ENCODE results near the gene BDH1. TPM values are rescaled to one million over a fixed set of nuclear protein-coding genes. Genes with fewer than 3 reads are reported as not detected.

BDH1 gene
- total RNA-seq, 1 donor from 2014 or later = 14.1 TPM

DNA sequence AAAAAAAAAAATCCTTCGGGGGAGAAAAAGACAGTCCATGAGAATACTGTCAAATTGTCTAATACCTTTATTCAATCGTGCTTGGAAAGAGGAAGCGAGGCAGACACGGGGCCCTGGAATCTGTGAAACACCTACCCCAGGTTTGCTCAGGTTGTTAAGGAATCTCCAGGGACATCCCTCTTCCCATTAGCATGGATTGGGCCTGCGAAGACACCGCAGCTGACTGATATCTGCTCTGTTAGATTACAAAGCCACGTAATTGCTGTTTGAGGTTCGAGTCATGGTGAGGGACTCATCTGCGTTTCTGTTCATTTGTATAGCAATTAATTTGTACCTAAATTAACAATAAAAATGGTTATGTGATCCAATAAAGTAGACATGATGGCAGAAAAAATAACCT lies 91.0 kb downstream of the BDH1 start:
- H3K36me3 ChIP-seq (ENCODE audit: control insufficient read depth, insufficient read depth, low read length) = no peaks in the 10 kb centered on the region
- TF ChIP-seq, protein P1, sequence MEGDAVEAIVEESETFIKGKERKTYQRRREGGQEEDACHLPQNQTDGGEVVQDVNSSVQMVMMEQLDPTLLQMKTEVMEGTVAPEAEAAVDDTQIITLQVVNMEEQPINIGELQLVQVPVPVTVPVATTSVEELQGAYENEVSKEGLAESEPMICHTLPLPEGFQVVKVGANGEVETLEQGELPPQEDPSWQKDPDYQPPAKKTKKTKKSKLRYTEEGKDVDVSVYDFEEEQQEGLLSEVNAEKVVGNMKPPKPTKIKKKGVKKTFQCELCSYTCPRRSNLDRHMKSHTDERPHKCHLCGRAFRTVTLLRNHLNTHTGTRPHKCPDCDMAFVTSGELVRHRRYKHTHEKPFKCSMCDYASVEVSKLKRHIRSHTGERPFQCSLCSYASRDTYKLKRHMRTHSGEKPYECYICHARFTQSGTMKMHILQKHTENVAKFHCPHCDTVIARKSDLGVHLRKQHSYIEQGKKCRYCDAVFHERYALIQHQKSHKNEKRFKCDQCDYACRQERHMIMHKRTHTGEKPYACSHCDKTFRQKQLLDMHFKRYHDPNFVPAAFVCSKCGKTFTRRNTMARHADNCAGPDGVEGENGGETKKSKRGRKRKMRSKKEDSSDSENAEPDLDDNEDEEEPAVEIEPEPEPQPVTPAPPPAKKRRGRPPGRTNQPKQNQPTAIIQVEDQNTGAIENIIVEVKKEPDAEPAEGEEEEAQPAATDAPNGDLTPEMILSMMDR (IDR thresholded peaks at IDR 0.05; ENCODE audit: insufficient read depth, low read length, poor library complexity, severe bottlenecking) = no peak
- H3K27me3 ChIP-seq (ENCODE audit: control insufficient read depth, insufficient read depth, low read length) = no peaks in the 10 kb centered on the region
- no peak for DNase-seq (ENCODE audit: low read depth)
- no peak overlapping the region for H3K4me3 ChIP-seq (ENCODE audit: low read depth, low read length)

DNA sequence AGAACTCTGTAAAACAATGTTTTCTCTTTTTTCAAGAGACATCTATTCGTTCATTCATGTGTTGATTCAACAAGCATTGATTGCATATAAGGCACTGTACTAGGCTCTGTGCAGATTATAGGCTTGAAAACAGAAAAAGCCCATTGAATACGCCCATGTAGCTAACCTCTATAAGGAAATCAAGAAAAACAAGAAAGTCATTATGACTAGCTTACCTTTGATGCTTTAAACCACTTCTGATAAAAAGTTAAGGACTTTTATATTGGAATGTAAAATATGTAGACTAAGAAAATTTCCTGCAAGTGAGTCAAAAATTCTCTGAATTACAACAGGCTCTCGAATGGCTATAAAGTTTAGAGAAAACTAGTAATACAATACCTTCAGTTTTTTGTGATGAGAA lies 92.5 kb downstream of the BDH1 start:
- no peaks in the 10 kb centered on the region for H3K36me3 ChIP-seq (ENCODE audit: control insufficient read depth, insufficient read depth, low read length)
- H3K4me3 ChIP-seq (ENCODE audit: low read depth, low read length) = no peak overlapping the region
- no peak for DNase-seq (ENCODE audit: low read depth)
- TF ChIP-seq, protein P1 (IDR thresholded peaks at IDR 0.05; ENCODE audit: insufficient read depth, low read length, poor library complexity, severe bottlenecking) = no peak
- H3K27me3 ChIP-seq (ENCODE audit: control insufficient read depth, insufficient read depth, low read length) = no peaks in the 10 kb centered on the region

DNA sequence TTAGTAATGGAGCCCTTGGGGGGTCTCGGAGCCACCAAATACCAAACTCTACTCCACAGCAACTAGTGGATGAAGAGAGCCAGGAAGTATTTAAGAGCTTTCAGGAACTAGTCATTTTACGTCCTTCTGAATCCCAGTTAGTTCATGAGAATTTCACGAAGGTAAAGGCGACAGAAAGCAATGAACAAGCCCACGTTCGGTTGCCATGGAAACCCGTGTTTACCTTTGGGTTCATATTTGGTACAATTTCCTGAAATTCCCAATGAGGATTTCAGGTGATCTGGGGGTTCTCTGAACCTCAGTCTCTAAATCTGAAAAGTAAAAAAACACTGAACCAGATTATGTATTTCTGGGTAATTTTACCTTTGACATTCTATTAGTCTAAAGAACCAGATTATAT lies 93.0 kb downstream of the BDH1 start:
- no peak overlapping the region for H3K4me3 ChIP-seq (ENCODE audit: low read depth, low read length)
- TF ChIP-seq, protein P1 (IDR thresholded peaks at IDR 0.05; ENCODE audit: insufficient read depth, low read length, poor library complexity, severe bottlenecking) = no peak
- no peaks in the 10 kb centered on the region for H3K36me3 ChIP-seq (ENCODE audit: control insufficient read depth, insufficient read depth, low read length)
- no peak for DNase-seq (ENCODE audit: low read depth)
- H3K27me3 ChIP-seq (ENCODE audit: control insufficient read depth, insufficient read depth, low read length) = no peaks in the 10 kb centered on the region

DNA sequence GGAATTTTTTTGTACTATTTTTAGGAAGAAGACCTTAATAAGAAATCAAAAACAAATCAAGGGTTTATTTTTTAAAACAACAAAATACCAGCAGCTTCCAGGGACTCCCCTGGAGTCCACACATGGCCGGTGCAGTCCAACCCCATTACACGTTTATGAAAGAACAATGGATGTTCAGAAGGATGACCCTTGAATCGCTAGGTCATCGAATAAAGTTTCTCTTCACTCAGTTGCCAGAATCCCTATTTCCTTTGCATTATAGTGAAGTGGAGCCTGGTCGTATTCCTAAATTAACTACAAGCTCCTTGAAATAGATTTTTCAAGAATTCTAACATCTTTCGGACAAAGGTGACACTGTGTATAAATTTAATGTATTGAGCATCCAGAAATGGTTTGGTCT lies 95.1 kb downstream of the BDH1 start:
- DNase-seq (ENCODE audit: low read depth) = no peak
- Histone ChIP-seq H3K4me3 (ENCODE audit: low read depth, low read length) (no peak overlapping the region), H3K36me3 (ENCODE audit: control insufficient read depth, insufficient read depth, low read length) (no peaks in the 10 kb centered on the region), H3K27me3 (ENCODE audit: control insufficient read depth, insufficient read depth, low read length) (no peaks in the 10 kb centered on the region)
- TF ChIP-seq, protein P1 (IDR thresholded peaks at IDR 0.05; ENCODE audit: insufficient read depth, low read length, poor library complexity, severe bottlenecking) = no peak

DNA sequence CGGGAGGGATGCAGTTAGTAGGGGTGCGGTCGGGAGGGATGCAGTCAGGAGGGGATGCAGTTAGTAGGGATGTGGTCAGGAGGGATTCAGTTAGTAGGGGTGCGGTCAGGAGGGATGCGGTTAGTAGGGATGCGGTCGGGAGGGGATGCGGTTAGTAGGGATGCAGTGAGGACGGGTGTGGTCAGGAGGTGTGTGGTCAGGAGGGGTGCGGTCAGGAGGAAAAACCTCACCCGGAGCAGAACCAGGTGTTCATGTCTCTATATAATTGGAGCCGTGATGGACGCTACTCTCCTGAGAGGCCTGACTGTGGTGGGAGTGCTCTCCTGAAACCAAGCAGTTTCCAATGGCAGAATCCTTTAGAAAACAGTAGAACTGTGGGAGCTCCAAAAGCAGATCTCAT lies 95.8 kb downstream of the BDH1 start:
- no peaks in the 10 kb centered on the region for H3K27me3 ChIP-seq (ENCODE audit: control insufficient read depth, insufficient read depth, low read length)

More for the DNA sequence above, 95.8 kb downstream of the BDH1 start:
- TF ChIP-seq, protein P1 (IDR thresholded peaks at IDR 0.05; ENCODE audit: insufficient read depth, low read length, poor library complexity, severe bottlenecking) = no peak
- DNase-seq (ENCODE audit: low read depth) = no peak
- H3K4me3 ChIP-seq (ENCODE audit: low read depth, low read length) = no peak overlapping the region
- no peaks in the 10 kb centered on the region for H3K36me3 ChIP-seq (ENCODE audit: control insufficient read depth, insufficient read depth, low read length)

Other genes starting within 250 kb of the BDH1 start
- gene RUBCN, start 180.9 kb upstream of the BDH1 start, total RNA-seq = 31.1 and 47.3 TPM in 2 replicates
- 24.5 and 30.9 TPM in 2 replicates for gene FYTTD1, start 193.9 kb upstream of the BDH1 start, total RNA-seq
- 22.8 and 27.5 TPM in 2 replicates for gene LRCH3, start 235.3 kb upstream of the BDH1 start, total RNA-seq

All from kidney epithelial cell (primary cell).